Measurements from ENCODE around the gene MAN2B1. TPM values are rescaled to one million over a fixed set of nuclear protein-coding genes. Genes with fewer than 3 reads are reported as not detected.
"Not testable (repeated sequence)": the region's sequence is repeated elsewhere in the genome, so short reads cannot be mapped to it uniquely, and the experiment has no call there.

MAN2B1 gene
- polyA plus RNA-seq, 1 donor, result 35.1 TPM

GRCh38 chr19:12689581-12690216, 23.2 kb upstream of the MAN2B1 start:
- DNase-seq, result no peak

GRCh38 chr19:12689012-12689411, 22.5 kb upstream of the MAN2B1 start:
- DNase-seq, result no peak

GRCh38 chr19:12687496-12688196, 21.1 kb upstream of the MAN2B1 start, which contains the start of gene GNG14:
Gene GNG14 (plus strand): TSS chr19:12687998. CDS start chr19:12688049, 51 bp downstream.
- DNase-seq, result no peak

GRCh38 chr19:12685831-12686230, 19.3 kb upstream of the MAN2B1 start:
- no peak for DNase-seq

- peak; percentile 98 for DNase-seq
Measured at GRCh38 chr19:12681074-12681987, 14.8 kb upstream of the MAN2B1 start, which contains the start of gene DHPS. Gene DHPS (minus strand): TSS chr19:12681880. CDS start chr19:12681766, 114 bp downstream.

GRCh38 chr19:12680034-12680433, 13.5 kb upstream of the MAN2B1 start:
- no peak for DNase-seq

- DNase-seq, result not testable (repeated sequence)
Measured at GRCh38 chr19:12678039-12678438, 11.5 kb upstream of the MAN2B1 start.

- no peak for DNase-seq
Measured at GRCh38 chr19:12676928-12677327, 10.4 kb upstream of the MAN2B1 start.

- DNase-seq, result peak; percentile 71
Measured at GRCh38 chr19:12676384-12676792, 9.8 kb upstream of the MAN2B1 start.

- no peak for DNase-seq
Measured at GRCh38 chr19:12675940-12676339, 9.4 kb upstream of the MAN2B1 start.

GRCh38 chr19:12675399-12675798, 8.9 kb upstream of the MAN2B1 start:
- no peak for DNase-seq

- no peak for DNase-seq
Measured at GRCh38 chr19:12672744-12673143, 6.2 kb upstream of the MAN2B1 start.

GRCh38 chr19:12670159-12670928, 3.8 kb upstream of the MAN2B1 start:
- no peak for DNase-seq

- DNase-seq, result peak; percentile 81
Measured at GRCh38 chr19:12669270-12670158, 3.0 kb upstream of the MAN2B1 start.

GRCh38 chr19:12668932-12669269, 2.4 kb upstream of the MAN2B1 start:
- DNase-seq, result no peak

GRCh38 chr19:12668346-12668745, 1.8 kb upstream of the MAN2B1 start:
- no peak for DNase-seq

- no peak for DNase-seq
Measured at GRCh38 chr19:12667731-12668302, 1.3 kb upstream of the MAN2B1 start.

GRCh38 chr19:12665671-12666264, 774 bp downstream of the MAN2B1 start:
- no peak for DNase-seq

- no peak for DNase-seq
Measured at GRCh38 chr19:12665281-12665573, 1.3 kb downstream of the MAN2B1 start.

Data from left kidney (tissue), 2 donors.